ENCODE data around the gene TSGA10.
"Not testable (repeated sequence)": the region's sequence is repeated elsewhere in the genome, so short reads cannot be mapped to it uniquely, and the experiment has no call there.

Gene TSGA10

GRCh38 chr2:99081891-99082290, 72.9 kb downstream of the TSGA10 start:
- DNase-seq (ENCODE audit: low read depth in 1 of 2, low spot score in 1 of 2), result no peak

GRCh38 chr2:99079226-99079625, 75.5 kb downstream of the TSGA10 start:
- no peak for DNase-seq (ENCODE audit: low read depth in 1 of 2, low spot score in 1 of 2)

- no peak for DNase-seq (ENCODE audit: low read depth in 1 of 2, low spot score in 1 of 2)
Observed at GRCh38 chr2:99072551-99072950, 82.2 kb downstream of the TSGA10 start.

- no peak for DNase-seq (ENCODE audit: low read depth in 1 of 2, low spot score in 1 of 2)
Observed at GRCh38 chr2:99067871-99068625, 86.7 kb downstream of the TSGA10 start.

- peak in 1 of 2 donors; percentile 4 for DNase-seq (ENCODE audit: low read depth in 1 of 2, low spot score in 1 of 2)
Observed at GRCh38 chr2:99066075-99066958, 88.4 kb downstream of the TSGA10 start.

GRCh38 chr2:99049187-99049586, 105.6 kb downstream of the TSGA10 start:
- not testable (repeated sequence) for DNase-seq (ENCODE audit: low read depth in 1 of 2, low spot score in 1 of 2)

- not testable (repeated sequence) for DNase-seq (ENCODE audit: low read depth in 1 of 2, low spot score in 1 of 2)
Observed at GRCh38 chr2:99040736-99041300, 113.9 kb downstream of the TSGA10 start.

GRCh38 chr2:99035920-99036319, 118.8 kb downstream of the TSGA10 start:
- no peak for DNase-seq (ENCODE audit: low read depth in 1 of 2, low spot score in 1 of 2)

- DNase-seq (ENCODE audit: low read depth in 1 of 2, low spot score in 1 of 2), result no peak
Observed at GRCh38 chr2:99032786-99033185, 122.0 kb downstream of the TSGA10 start.

GRCh38 chr2:99032001-99032400, 122.7 kb downstream of the TSGA10 start:
- no peak for DNase-seq (ENCODE audit: low read depth in 1 of 2, low spot score in 1 of 2)

GRCh38 chr2:99031481-99031880, 123.3 kb downstream of the TSGA10 start:
- no peak for DNase-seq (ENCODE audit: low read depth in 1 of 2, low spot score in 1 of 2)

GRCh38 chr2:99028558-99028957, 126.2 kb downstream of the TSGA10 start:
- DNase-seq (ENCODE audit: low read depth in 1 of 2, low spot score in 1 of 2), result no peak

GRCh38 chr2:99027856-99028255, 126.9 kb downstream of the TSGA10 start:
- DNase-seq (ENCODE audit: low read depth in 1 of 2, low spot score in 1 of 2), result no peak

GRCh38 chr2:99000708-99001107, 154.0 kb downstream of the TSGA10 start:
- no peak for DNase-seq (ENCODE audit: low read depth in 1 of 2, low spot score in 1 of 2)

GRCh38 chr2:98988695-98989094, 166.0 kb downstream of the TSGA10 start:
- DNase-seq (ENCODE audit: low read depth in 1 of 2, low spot score in 1 of 2), result not testable (repeated sequence)

- no peak for DNase-seq (ENCODE audit: low read depth in 1 of 2, low spot score in 1 of 2)
Observed at GRCh38 chr2:98985905-98986666, 168.7 kb downstream of the TSGA10 start.

- no peak for DNase-seq (ENCODE audit: low read depth in 1 of 2, low spot score in 1 of 2)
Observed at GRCh38 chr2:98975611-98976010, 179.1 kb downstream of the TSGA10 start.

- DNase-seq (ENCODE audit: low read depth in 1 of 2, low spot score in 1 of 2), result no peak
Observed at GRCh38 chr2:98972582-98973167, 182.1 kb downstream of the TSGA10 start.

GRCh38 chr2:98959810-98960507, 194.8 kb downstream of the TSGA10 start:
- no peak for DNase-seq (ENCODE audit: low read depth in 1 of 2, low spot score in 1 of 2)

- no peak for DNase-seq (ENCODE audit: low read depth in 1 of 2, low spot score in 1 of 2)
Observed at GRCh38 chr2:98952966-98953365, 201.8 kb downstream of the TSGA10 start.
